ENCODE results near the gene ZG16B. TPM values are rescaled to one million over a fixed set of nuclear protein-coding genes. Genes with fewer than 3 reads are reported as not detected.

The ZG16B gene
- total RNA-seq, 2 experiments from 2014 or later = 0.97 to 2.1 TPM

- Mint-ChIP-seq H3K9me3 (no peaks in the 10 kb centered on the region), H3K4me3 (no peak overlapping the region), H3K4me1 (ENCODE audit: low read depth) (peaks cover 19% of the 10 kb centered on the region), H3K27ac (peak overlapping the region; percentile 14), H3K36me3 (ENCODE audit: low read depth) (no peaks in the 10 kb centered on the region), H3K27me3 (no peaks in the 10 kb centered on the region)
- DNase-seq (peak; percentile 77), ATAC-seq (peak; percentile 74)
- ChIA-PET CTCF (interaction anchor here (0.6 to 3.5 kb wide), 35 partner anchors 8 to 124 kb away, joined by 3 to 139 read pairs (median 4); partner anchors contain the start of genes FLYWCH1, FLYWCH2, KREMEN2 and PRSS22), POLR2A (interaction anchor here (0.6 to 2.2 kb wide), 3 partner anchors 29 to 88 kb away, joined by 3 to 10 read pairs (median 4); no protein-coding TSS in a partner anchor)
- TF ChIP-seq CTCF (IDR thresholded peaks at IDR 0.05) = peak; percentile 95
- intact Hi-C loops (cut with micrococcal nuclease) = no loop called here
Measured at GRCh38 chr16:2838928-2839327, 8.8 kb downstream of the ZG16B start.

- DNase-seq (no peak), ATAC-seq (no peak)
- no peaks in the 10 kb centered on the region for H3K36me3 Mint-ChIP-seq (ENCODE audit: low read depth)
- no peaks in the 10 kb centered on the region for H3K9me3 Mint-ChIP-seq
- H3K4me1 Mint-ChIP-seq (ENCODE audit: low read depth) = peaks cover 21% of the 10 kb centered on the region
- ChIA-PET CTCF (interaction anchor here (0.6 to 3.5 kb wide), 30 partner anchors 9 to 123 kb away, joined by 3 to 139 read pairs (median 4); partner anchors contain the start of genes FLYWCH1, FLYWCH2, KREMEN2 and PRSS22), POLR2A (interaction anchor here (1.0 to 2.2 kb wide), 2 partner anchors 28 to 87 kb away, joined by 3 to 10 read pairs; no protein-coding TSS in a partner anchor)
- intact Hi-C loops (cut with micrococcal nuclease) = no loop called here
- no peak overlapping the region for H3K27ac Mint-ChIP-seq
- no peaks in the 10 kb centered on the region for H3K27me3 Mint-ChIP-seq
- TF ChIP-seq CTCF (IDR thresholded peaks at IDR 0.05) = no peak
- H3K4me3 Mint-ChIP-seq = no peak overlapping the region
Measured at GRCh38 chr16:2839650-2840450, 9.7 kb downstream of the ZG16B start.

- Mint-ChIP-seq H3K27ac (no peak overlapping the region), H3K36me3 (ENCODE audit: low read depth) (no peaks in the 10 kb centered on the region), H3K9me3 (peaks cover 2% of the 10 kb centered on the region), H3K4me3 (no peak overlapping the region), H3K4me1 (ENCODE audit: low read depth) (peaks cover 28% of the 10 kb centered on the region), H3K27me3 (no peaks in the 10 kb centered on the region)
- ChIA-PET POLR2A (interaction anchor here (0.5 to 2.2 kb wide), 2 partner anchors 27 to 44 kb away, joined by 3 to 10 read pairs; no protein-coding TSS in a partner anchor), CTCF (interaction anchor here (1.5 to 3.5 kb wide), 2 partner anchors 14 to 86 kb away, joined by 4 to 22 read pairs; no protein-coding TSS in a partner anchor)
- intact Hi-C loops (cut with micrococcal nuclease) = no loop called here
- TF ChIP-seq CTCF (IDR thresholded peaks at IDR 0.05) = no peak
- DNase-seq (no peak), ATAC-seq (no peak)
Measured at GRCh38 chr16:2840914-2841313, 10.8 kb downstream of the ZG16B start.

- ChIA-PET POLR2A (interaction anchor here (0.7 to 2.0 kb wide), 4 partner anchors 20 to 41 kb away, joined by 3 to 9 read pairs (median 4); no protein-coding TSS in a partner anchor), CTCF (interaction anchor here (0.8 to 4.7 kb wide), 6 partner anchors 12 to 65 kb away, joined by 3 to 42 read pairs (median 4); no protein-coding TSS in a partner anchor)
- Mint-ChIP-seq H3K27ac (peak overlapping the region; percentile 92), H3K4me1 (ENCODE audit: low read depth) (peaks cover 35% of the 10 kb centered on the region), H3K27me3 (no peaks in the 10 kb centered on the region), H3K9me3 (peaks cover 2% of the 10 kb centered on the region), H3K4me3 (peak overlapping the region; percentile 67), H3K36me3 (ENCODE audit: low read depth) (no peaks in the 10 kb centered on the region)
- no peak for TF ChIP-seq CTCF (IDR thresholded peaks at IDR 0.05)
- intact Hi-C loops (cut with micrococcal nuclease) = no loop called here
- ATAC-seq (no peak), DNase-seq (peak; percentile 20)
Measured at GRCh38 chr16:2841606-2842339, 11.7 kb downstream of the ZG16B start.
